Osteoblast (primary cell): ENCODE measurements around the gene MROH8. TPM values are rescaled to one million over a fixed set of nuclear protein-coding genes. Genes with fewer than 3 reads are reported as not detected.

ENCODE experiments used
- DNase-seq: peaks from one replicate; pipeline ENCODE4 v3.0.0; 2011; ENCODE audit warnings: low spot score, mixed read lengths; ENCODE audit not compliant: insufficient read length; ENCODE audit errors: missing footprints
- H2AFZ ChIP-seq: 2 replicates; pipeline ENCODE4 v1.6.0; 2011; ENCODE audit warnings: mild to moderate bottlenecking, low read length
- H3K27ac ChIP-seq: 2 replicates; pipeline ENCODE4 v1.5.1; 2011; ENCODE audit warnings: mild to moderate bottlenecking, low read depth, low read length, moderate library complexity
- H3K27me3 ChIP-seq: 2 replicates; pipeline ENCODE4 v1.6.0; 2012; ENCODE audit warnings: mild to moderate bottlenecking, control low read depth, inconsistent platforms, low read length, moderate library complexity; ENCODE audit not compliant: insufficient read depth
- H3K36me3 ChIP-seq: 2 replicates; pipeline ENCODE4 v1.5.1; 2011; ENCODE audit warnings: mild to moderate bottlenecking, low read length, control low read depth, moderate library complexity; ENCODE audit not compliant: insufficient read depth
- H3K4me1 ChIP-seq: 2 replicates; pipeline ENCODE4 v1.5.1; 2011; ENCODE audit warnings: mild to moderate bottlenecking, low read length, control low read depth, moderate library complexity; ENCODE audit not compliant: insufficient read depth
- H3K4me2 ChIP-seq: 2 replicates; pipeline ENCODE4 v1.6.0; 2011; ENCODE audit warnings: mild to moderate bottlenecking, low read length; ENCODE audit not compliant: insufficient read depth
- H3K4me3 ChIP-seq: fragments of 200-600 bp; sonication (generic); 3 replicates; pipeline ENCODE4 v1.5.1; 2012; ENCODE audit warnings: mild to moderate bottlenecking, low read length, inconsistent platforms; ENCODE audit not compliant: insufficient read depth
- H3K79me2 ChIP-seq: 2 replicates; pipeline ENCODE4 v1.6.0; 2012; ENCODE audit warnings: mild to moderate bottlenecking, low read length, control low read depth, inconsistent platforms; ENCODE audit not compliant: insufficient read depth
- H3K9me3 ChIP-seq: 2 replicates; pipeline ENCODE4 v1.5.1; 2011; ENCODE audit warnings: low read depth, low read length, control low read depth
- H4K20me1 ChIP-seq: 2 replicates; pipeline ENCODE4 v1.6.0; 2012; ENCODE audit warnings: mild to moderate bottlenecking, low read length, control low read depth; ENCODE audit not compliant: insufficient read depth
- CTCF ChIP-seq: IDR thresholded peaks from 2 replicates; pipeline ENCODE4 v1.5.1; 2011; ENCODE audit warnings: mild to moderate bottlenecking, low read depth, low read length, moderate library complexity; ENCODE audit errors: extremely low read depth
- total RNA-seq: library from RNA; depleted of rRNA; stranded (reverse); fragments of >200 nt; gene quantifications from 2 replicates; pipeline ENCODE4 v1.2.3, GENCODE V29; 2012

MROH8 gene
- total RNA-seq, 1 donor: 1.1 TPM

GRCh38 chr20:37147250-37147649 is 32.1 kb downstream of the MROH8 start:
- H3K27ac ChIP-seq: no peak overlapping the region
- no peak for DNase-seq
- no peak for TF ChIP-seq CTCF
- no peaks in the 10 kb centered on the region for H3K9me3 ChIP-seq
- peaks cover 7% of the 10 kb centered on the region for H3K4me1 ChIP-seq
- no peaks in the 10 kb centered on the region for H4K20me1 ChIP-seq
- H3K79me2 ChIP-seq: no peaks in the 10 kb centered on the region
- H2AFZ ChIP-seq: no peak overlapping the region
- H3K4me2 ChIP-seq: no peak overlapping the region
- no peaks in the 10 kb centered on the region for H3K27me3 ChIP-seq
- no peaks in the 10 kb centered on the region for H3K36me3 ChIP-seq
- no peak overlapping the region for H3K4me3 ChIP-seq

- no peak for TF ChIP-seq CTCF
- Histone ChIP-seq H3K27ac (no peak overlapping the region), H3K4me3 (no peak overlapping the region), H3K4me2 (no peak overlapping the region), H2AFZ (no peak overlapping the region), H3K27me3 (no peaks in the 10 kb centered on the region), H3K4me1 (peaks cover 7% of the 10 kb centered on the region), H4K20me1 (no peaks in the 10 kb centered on the region), H3K79me2 (no peaks in the 10 kb centered on the region), H3K36me3 (no peaks in the 10 kb centered on the region), H3K9me3 (no peaks in the 10 kb centered on the region)
- DNase-seq: no peak
Observed at GRCh38 chr20:37144856-37145404, 34.4 kb downstream of the MROH8 start.

- H2AFZ ChIP-seq: no peak overlapping the region
Observed at GRCh38 chr20:37142708-37143107, 36.6 kb downstream of the MROH8 start.

GRCh38 chr20:37137547-37137946 is 41.8 kb downstream of the MROH8 start:
- H3K4me3 ChIP-seq: no peak overlapping the region
- DNase-seq: no peak
- H3K27me3 ChIP-seq: peaks cover 7% of the 10 kb centered on the region
- H3K4me2 ChIP-seq: no peak overlapping the region
- H3K9me3 ChIP-seq: no peaks in the 10 kb centered on the region
- H3K36me3 ChIP-seq: no peaks in the 10 kb centered on the region
- H3K27ac ChIP-seq: no peak overlapping the region
- H2AFZ ChIP-seq: no peak overlapping the region
- peaks cover 2% of the 10 kb centered on the region for H3K4me1 ChIP-seq
- no peaks in the 10 kb centered on the region for H4K20me1 ChIP-seq
- no peaks in the 10 kb centered on the region for H3K79me2 ChIP-seq
- no peak for TF ChIP-seq CTCF

More at GRCh38 chr20:37142708-37143107, 36.6 kb downstream of the MROH8 start:
- H4K20me1 ChIP-seq: no peaks in the 10 kb centered on the region
- H3K27ac ChIP-seq: no peak overlapping the region
- H3K4me2 ChIP-seq: no peak overlapping the region
- H3K4me1 ChIP-seq: peaks cover 7% of the 10 kb centered on the region
- H3K9me3 ChIP-seq: no peaks in the 10 kb centered on the region
- no peaks in the 10 kb centered on the region for H3K36me3 ChIP-seq
- no peaks in the 10 kb centered on the region for H3K27me3 ChIP-seq
- no peaks in the 10 kb centered on the region for H3K79me2 ChIP-seq
- H3K4me3 ChIP-seq: no peak overlapping the region
- no peak for TF ChIP-seq CTCF
- DNase-seq: peak; percentile 82
